Measurements from ENCODE around the gene KLRC2.
"Not testable (repeated sequence)": the region's sequence is repeated elsewhere in the genome, so short reads cannot be mapped to it uniquely, and the experiment has no call there.

Gene KLRC2

GRCh38 chr12:10404798-10405197, 31.0 kb downstream of the KLRC2 start:
- no peak for DNase-seq

DNA sequence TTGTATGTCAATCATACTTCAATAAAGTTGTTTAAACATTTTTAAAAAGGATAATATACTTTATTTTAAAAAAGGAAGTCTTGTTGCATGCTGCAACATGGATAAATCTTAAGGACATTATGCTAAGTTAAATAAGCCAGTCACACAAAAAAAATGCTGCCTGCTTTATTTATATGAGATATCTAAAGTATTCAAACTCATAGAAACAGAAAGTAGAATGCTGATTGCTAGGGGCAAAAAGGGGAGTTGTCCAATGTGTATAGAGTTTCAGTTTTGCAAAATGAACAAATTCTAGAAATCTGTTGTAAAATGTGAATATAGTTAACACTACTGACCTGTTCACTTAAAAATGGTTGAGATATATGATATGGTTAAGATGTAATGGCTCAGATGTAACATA, 35.0 kb downstream of the KLRC2 start:
- DNase-seq: no peak

- no peak for DNase-seq
These were observed 37.6 kb downstream of the KLRC2 start for GRCh38 chr12:10398168-10398567.

GRCh38 chr12:10397296-10397695, 38.5 kb downstream of the KLRC2 start:
- no peak for DNase-seq

- not testable (repeated sequence) for DNase-seq
These were observed 39.6 kb downstream of the KLRC2 start for GRCh38 chr12:10396176-10396575.

DNA sequence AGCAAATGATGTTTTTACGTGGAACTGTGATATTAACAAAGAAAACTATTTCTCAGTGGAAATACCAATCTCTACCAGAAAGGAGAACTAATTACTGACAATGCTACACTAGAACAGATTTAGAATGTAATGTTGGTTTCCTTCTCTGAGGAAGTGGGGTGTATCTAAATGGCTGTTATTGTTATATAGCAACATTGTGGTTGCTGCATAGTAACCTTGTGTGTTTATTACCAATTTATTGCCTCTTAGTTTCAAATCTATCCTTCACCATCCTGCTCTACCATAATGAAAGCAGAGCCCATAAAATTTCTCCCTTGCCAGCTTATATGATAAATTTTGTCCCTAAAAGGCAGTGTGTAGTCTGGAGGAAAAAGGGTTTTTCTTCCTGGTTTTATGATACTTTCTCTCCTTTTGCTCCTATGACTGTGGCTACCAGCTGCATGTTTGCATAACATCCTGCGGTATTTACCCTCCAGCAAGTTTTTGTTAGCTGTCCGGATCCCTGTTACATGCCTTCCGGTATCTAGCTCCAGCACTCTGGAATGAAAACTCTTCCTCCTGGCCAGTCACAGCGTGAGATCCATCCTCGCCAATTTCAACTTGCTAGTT, 40.3 kb downstream of the KLRC2 start:
- DNase-seq: no peak

- DNase-seq: not testable (repeated sequence)
These were observed 41.2 kb downstream of the KLRC2 start for GRCh38 chr12:10394531-10395152.

DNA sequence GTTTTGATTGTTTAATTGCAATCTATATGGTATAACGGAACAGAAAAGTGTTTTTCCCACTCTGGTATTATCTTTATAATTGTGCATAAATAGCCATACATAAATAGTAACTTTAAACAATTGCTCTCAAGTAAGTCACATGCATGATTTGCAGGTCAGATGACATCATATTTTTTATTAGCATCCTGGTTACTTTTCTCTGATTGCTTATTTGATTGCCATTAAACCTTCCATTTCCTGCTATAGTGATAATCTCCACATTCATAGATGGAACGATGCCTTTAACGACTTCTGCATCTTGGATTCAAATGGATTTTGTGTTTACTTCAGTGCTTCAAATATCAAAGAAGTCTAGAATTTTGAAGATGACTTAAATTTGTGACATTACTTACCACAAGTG, 42.5 kb downstream of the KLRC2 start:
- no peak for DNase-seq

GRCh38 chr12:10392394-10392930, 43.3 kb downstream of the KLRC2 start:
- DNase-seq: no peak

DNA sequence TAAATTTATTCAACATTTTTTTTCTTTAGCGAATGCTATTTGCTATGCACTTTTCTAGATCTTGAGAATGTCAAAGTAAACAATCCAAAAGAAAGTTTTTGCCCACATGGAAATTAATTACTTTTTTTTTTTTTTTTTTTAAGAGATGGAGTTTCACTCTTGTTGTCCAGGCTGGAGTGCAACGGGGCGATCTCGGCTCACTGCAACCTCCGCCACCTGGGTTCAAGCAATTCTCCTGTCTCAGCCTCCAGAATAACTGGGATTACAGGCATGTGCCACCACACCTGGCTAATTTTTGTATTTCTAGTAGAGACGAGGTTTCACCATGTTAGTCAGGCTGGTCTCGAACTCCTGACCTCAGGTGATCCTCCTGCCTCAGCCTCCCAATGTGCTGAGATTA, 44.8 kb downstream of the KLRC2 start:
- not testable (repeated sequence) for DNase-seq

- no peak for DNase-seq
These were observed 45.9 kb downstream of the KLRC2 start, which contains the start of gene KLRK1 for GRCh38 chr12:10389904-10390303. TSS of gene KLRK1 (minus strand) at chr12:10390041. CDS start at chr12:10388810, 1,231 bp downstream.

- DNase-seq: no peak
These were observed 47.0 kb downstream of the KLRC2 start for GRCh38 chr12:10388624-10389413.

DNA sequence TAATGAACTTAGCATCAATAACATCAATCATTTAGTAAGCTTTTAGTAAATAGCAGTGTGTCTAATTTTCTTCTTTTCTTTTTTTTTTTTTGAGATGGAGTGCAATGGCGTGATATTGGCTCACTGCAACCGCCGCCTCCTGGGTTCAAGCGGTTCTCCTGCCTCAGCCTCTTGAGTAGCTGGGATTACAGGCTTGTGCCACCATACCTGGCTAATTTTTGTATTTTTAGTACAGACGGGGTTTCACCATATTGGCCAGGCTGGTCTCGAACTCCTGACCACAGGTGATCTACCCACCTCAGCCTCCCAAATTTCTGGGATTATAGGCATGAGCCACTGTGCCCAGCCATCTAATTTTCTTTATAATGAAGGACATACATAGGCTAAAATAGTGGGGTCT, 48.3 kb downstream of the KLRC2 start:
- not testable (repeated sequence) for DNase-seq

DNA sequence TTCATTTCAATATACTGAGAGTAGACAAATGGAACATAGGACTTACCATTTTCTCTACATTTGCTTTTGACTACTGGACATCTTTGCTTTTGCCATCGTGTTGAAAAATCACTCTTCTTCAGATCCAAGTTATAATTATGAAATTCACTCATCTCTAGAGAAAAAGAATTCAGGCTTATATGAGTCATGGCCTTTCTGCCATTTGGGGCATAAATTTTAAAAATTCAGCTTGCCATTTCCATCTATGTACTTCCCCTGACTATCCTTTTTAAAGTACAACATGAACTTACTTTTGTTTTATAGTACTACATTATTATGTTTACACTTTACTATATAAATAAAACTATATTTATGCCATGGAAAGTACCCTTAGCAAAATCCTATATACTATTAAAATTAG, 49.0 kb downstream of the KLRC2 start:
- DNase-seq: no peak

DNA sequence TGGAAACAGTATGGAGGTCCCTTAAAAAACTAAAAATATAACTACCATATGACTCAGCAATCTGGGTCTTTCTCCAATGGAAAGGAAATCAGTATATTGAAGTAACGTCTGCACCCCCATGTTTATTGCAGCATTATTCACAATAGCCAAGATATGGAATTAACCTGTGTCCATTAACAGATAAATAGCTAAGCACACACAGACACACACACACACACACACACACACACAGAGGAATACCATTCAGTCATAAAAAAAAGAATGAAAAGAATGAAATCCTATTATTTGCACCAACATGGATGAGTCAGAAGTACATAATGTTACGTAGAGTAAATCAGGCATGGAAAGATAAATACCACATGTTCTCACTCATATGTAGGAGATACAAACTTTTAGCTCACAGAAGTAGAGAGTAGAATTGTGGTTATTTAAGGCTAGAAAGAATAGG, 50.6 kb downstream of the KLRC2 start:
- no peak for DNase-seq

GRCh38 chr12:10384191-10384590, 51.6 kb downstream of the KLRC2 start:
- DNase-seq: no peak

- no peak for DNase-seq
These were observed 53.7 kb downstream of the KLRC2 start for GRCh38 chr12:10381928-10382628.
